Pons (tissue), 1 donor: Measurements from ENCODE around the gene ANTKMT.

Source experiments
- DNase-seq: peaks from one replicate; pipeline ENCODE4 v3.0.0-alpha.2; 2016; ENCODE audit warnings: low spot score

ANTKMT gene

DNA sequence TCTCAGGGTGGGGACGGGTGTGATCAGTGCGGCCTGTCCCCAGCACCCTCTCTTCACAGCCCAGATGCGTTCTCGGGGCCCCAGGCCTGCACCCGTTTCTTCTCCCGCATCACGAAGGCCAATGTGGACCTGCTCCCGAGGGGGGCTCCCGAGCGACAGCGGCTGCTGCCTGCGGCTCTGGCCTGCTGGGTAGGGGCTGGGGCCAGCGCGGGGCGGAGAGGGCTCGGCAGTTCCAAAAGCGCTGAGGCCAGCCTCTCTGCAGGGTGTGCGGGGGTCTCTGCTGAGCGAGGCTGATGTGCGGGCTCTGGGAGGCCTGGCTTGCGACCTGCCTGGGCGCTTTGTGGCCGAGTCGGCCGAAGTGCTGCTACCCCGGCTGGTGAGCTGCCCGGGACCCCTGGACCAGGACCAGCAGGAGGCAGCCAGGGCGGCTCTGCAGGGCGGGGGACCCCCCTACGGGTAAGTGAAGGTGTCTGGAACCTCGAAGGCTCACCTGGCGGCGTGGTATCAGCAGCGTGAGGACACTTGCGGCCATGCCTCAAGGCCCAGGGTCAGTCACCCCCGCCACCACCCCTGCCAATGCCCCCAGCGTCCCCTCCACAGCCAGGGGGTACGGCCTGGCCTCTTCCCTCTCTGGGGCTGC is 44.0 kb downstream of the ANTKMT start:
- no peak for DNase-seq

DNA sequence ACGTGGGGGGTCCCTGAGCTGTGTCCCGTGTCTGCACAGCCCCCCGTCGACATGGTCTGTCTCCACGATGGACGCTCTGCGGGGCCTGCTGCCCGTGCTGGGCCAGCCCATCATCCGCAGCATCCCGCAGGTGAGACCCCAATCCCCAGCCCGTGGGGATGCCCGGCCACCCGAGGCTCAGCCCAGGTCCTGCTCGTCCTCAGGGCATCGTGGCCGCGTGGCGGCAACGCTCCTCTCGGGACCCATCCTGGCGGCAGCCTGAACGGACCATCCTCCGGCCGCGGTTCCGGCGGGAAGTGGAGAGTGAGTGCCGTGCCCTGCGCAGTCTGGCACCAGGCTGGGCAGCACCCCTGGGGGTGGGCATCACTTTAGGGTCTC is 44.5 kb downstream of the ANTKMT start:
- no peak for DNase-seq

DNA sequence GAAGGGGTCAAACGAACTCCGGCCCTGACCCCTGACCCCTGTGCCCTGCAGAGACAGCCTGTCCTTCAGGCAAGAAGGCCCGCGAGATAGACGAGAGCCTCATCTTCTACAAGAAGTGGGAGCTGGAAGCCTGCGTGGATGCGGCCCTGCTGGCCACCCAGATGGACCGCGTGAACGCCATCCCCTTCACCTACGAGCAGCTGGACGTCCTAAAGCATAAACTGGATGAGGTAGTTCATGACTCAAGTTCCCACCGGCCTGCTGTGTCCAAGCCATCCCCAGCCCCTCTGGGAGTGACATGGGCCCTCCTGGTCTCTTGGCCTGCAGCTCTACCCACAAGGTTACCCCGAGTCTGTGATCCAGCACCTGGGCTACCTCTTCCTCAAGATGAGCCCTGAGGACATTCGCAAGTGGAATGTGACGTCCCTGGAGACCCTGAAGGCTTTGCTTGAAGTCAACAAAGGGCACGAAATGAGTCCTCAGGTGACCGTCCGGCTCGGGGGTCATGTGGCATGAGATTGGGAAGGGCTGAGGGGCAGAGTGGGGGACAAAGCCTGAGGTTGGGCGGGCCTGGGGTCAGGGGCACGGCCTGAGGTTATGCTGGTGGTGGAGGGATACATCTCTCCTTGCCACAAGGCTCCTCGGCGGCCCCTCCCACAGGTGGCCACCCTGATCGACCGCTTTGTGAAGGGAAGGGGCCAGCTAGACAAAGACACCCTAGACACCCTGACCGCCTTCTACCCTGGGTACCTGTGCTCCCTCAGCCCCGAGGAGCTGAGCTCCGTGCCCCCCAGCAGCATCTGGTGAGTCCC is 45.3 kb downstream of the ANTKMT start:
- DNase-seq, result no peak

DNA sequence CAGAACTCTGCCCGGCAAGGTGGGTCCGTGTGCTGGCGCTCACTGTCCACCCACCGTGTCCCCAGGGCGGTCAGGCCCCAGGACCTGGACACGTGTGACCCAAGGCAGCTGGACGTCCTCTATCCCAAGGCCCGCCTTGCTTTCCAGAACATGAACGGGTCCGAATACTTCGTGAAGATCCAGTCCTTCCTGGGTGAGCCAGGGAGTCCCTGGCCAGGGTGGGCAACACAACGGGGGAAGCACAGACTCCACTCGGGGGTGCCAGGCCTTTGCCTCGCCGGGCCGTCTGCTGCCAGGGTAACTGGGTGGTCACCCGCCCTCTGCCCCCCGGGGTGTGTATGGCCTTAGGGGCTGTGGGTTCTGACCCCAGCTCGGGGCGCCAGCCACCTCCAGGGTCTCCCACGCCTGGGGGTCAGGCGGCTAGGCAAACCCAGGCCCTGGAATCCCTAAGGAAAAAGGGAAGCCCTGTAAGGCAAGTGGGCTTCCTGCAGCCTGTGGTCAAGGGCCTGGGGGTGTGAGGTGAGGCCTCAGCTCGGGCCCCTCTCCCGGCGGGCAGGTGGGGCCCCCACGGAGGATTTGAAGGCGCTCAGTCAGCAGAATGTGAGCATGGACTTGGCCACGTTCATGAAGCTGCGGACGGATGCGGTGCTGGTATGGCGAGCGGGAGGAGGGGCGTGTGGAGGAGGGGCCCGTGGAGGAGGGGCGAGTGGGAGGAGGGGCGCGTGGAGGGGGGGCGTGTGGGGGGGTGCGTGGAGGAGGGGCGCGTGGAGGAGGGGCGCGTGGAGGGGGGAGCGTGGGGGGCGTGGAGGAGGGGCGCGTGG is 46.1 kb downstream of the ANTKMT start:
- no peak for DNase-seq

DNA sequence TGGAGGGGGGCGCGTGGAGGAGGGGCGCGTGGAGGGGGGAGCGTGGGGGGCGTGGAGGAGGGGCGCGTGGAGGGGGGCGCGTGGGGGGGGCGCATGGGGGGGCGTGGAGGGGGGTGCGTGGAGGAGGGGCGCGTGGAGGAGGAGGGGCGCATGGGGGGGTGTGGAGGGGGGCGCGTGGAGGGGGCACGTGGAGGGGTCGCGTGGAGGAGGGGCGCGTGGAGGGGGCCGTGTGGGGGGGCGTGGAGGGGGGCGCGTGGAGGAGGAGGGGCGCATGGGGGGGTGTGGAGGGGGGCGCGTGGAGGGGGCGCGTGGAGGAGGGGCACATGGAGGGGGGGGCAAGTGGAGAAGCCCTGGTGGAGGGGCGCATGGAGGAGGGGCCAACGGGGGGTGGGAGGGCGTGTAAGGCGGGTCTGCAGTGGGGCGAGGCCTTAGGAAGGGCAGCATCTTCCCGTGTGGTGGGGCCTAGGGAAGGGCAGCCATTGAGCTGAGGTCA is 46.8 kb downstream of the ANTKMT start:
- no peak for DNase-seq

DNA sequence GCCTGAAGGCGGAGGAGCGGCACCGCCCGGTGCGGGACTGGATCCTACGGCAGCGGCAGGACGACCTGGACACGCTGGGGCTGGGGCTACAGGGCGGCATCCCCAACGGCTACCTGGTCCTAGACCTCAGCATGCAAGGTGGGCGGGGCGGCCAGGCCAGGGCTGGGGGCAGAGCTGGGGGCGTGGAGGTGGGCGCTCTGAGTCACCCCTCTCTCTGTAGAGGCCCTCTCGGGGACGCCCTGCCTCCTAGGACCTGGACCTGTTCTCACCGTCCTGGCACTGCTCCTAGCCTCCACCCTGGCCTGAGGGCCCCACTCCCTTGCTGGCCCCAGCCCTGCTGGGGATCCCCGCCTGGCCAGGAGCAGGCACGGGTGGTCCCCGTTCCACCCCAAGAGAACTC is 47.5 kb downstream of the ANTKMT start:
- DNase-seq, result no peak

DNA sequence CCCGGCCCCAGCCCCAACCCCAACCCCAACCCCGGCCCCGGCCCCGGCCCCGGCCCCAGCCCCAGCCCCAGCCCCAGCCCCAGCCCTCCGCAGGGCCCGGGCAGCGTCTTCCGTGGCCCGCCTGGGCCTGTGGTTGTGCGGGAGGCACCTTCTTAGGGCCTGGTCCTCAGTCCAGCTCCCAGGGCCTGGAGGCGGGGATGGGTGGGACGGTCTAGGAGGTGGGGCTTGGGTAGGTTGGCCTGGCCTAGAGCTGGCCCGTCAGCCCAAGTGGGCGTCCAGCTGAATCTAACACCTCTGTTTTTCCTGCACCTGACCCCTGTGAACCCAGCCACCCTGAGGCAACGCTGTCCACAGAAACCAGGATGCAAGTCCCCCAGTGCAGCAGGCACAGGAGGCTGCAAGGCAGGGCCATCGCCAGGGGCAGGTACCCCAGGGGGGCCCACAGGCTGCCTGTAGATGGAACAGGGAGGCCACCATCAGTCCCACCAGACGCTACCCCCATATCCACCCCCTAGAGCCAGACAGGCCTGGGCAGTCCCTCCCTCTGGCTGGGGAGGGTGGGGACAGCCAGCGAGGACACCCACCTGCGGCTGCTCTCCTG is 48.3 kb downstream of the ANTKMT start:
- no peak for DNase-seq

DNA sequence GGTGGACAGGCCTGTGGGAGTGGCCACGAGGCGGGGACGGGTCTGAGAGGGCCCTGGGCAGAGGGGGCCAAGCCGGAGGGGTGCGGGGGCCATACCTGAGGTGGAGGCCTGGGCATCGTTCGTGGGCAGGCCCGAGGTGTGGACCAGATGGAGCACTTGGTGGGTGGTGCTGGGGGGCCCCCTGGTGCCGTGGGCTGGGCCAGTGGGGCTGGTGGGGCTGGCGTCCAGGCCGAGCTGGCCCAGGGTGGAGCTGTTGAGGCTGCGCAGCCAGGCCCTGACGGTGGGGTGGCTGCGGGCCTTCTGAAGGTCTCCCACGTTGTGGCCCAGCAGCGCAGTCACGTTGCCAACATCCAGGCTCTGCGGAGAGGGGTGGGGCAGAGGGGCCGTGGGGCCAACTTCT is 49.0 kb downstream of the ANTKMT start:
- no peak for DNase-seq

DNA sequence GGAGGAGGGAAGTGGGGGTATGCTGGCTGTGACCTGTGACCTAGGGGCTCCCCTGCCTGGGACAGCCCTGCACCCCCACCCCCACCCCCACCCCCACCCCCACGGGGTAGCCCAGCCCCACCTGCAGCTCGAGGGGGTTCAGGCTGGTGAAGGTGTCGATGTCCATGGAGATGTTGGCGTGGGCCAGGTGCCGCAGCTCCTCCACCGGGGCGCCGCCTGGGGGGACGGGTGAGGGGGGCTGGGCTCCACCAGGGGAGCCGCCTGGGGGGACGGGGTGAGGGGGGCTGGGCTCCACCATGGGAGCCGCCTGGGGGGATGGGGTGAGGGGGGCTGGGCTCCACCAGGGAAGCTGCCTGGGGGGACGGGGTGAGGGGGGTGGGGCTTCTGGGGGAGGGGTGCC is 49.5 kb downstream of the ANTKMT start:
- no peak for DNase-seq
